Anterior cingulate cortex (tissue), 58 donors: ENCODE measurements around the gene E4F1.
"Not testable (repeated sequence)": the region's sequence is repeated elsewhere in the genome, so short reads cannot be mapped to it uniquely, and the experiment has no call there.

Experiments used
- DNase-seq, 58 donors: peaks; one replicate each; lab custom pipeline; 2025; lab: John Stamatoyannopoulos, UW

The E4F1 gene

DNA sequence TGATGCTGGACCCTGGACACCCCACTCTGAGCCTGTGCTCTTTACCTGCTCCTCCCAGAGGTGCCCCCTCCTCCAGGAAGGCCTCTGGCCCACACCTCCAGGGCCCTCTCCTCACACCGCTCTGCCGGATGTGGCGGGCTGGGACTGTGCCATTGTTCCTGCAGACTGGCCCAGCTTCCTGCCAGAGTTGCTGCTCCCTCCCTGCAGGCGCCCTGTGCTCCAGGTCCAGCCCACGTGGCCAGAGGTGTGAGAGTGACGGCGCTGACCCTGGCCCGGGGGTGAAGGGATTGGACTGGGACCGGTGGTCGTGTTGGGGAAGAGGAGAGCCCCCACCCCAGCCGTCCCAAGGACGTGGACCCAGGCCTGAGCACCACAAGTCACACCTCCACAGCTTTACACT lies 5.7 kb downstream of the E4F1 start:
- DNase-seq: no peak

- DNase-seq: no peak
Observed at GRCh38 chr16:2229632-2230250, 6.3 kb downstream of the E4F1 start.

GRCh38 chr16:2230376-2230775 lies 7.0 kb downstream of the E4F1 start:
- DNase-seq: no peak

GRCh38 chr16:2231016-2231931 lies 7.9 kb downstream of the E4F1 start:
- DNase-seq: no peak

- no peak for DNase-seq
Observed at GRCh38 chr16:2232094-2232990, 9.0 kb downstream of the E4F1 start.

GRCh38 chr16:2233046-2233775 lies 9.8 kb downstream of the E4F1 start:
- no peak for DNase-seq

GRCh38 chr16:2233872-2234812 lies 10.8 kb downstream of the E4F1 start:
- no peak for DNase-seq

DNA sequence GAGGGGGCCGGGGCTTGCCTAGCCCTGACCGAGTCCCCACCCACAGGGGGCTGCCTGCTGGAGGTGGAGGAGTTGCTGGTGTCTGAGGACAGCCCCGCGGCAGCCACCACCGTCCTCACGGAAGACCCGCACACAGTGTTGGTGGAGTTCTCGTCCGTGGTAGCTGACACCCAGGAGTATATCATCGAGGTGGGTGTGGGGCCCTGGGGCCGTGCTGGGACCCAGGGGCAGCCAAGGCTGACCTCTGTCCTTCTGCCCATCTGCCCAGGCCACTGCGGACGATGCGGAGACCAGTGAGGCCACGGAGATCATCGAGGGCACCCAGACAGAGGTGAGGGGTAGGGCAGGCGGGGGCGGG lies 11.4 kb downstream of the E4F1 start:
- DNase-seq: no peak

- no peak for DNase-seq
Observed at GRCh38 chr16:2235234-2235651, 11.9 kb downstream of the E4F1 start.

DNA sequence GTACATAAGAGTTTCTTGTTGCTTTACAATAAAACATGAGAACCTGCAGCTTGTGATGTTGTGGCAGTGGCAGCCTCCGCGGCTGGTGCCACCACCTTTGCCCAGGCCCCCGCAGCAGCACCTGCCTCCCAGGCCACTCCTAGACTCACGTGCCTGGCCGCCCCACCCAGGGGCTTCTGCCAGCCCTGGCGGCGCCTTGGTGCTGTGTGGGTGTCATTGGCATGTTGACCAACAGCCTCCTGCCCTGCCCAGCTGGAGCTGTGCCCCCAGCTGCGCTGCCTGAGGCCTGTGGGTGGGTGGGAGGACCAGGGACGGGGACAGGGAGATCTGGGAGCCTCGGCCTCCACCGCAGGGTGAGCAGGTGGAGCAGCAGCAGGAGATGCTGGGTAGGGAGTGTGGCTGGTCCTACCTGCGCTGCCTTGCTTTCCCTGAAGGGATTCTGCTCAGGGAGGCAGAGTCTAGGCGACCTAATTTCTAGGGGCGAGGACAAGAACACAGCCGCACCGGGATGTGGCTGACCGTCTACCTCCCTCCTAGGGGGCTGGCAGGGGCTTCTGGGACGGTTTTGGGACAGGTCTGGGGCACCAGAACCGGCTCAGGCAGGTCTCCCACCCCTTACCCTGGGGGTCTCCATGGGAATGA lies 12.4 kb downstream of the E4F1 start:
- no peak for DNase-seq

- DNase-seq: no peak
Observed at GRCh38 chr16:2236337-2237101, 13.1 kb downstream of the E4F1 start, which contains the start of gene DNASE1L2. DNASE1L2 (plus strand) TSS chr16:2236444; CDS start chr16:2236817, 373 bp downstream.

DNA sequence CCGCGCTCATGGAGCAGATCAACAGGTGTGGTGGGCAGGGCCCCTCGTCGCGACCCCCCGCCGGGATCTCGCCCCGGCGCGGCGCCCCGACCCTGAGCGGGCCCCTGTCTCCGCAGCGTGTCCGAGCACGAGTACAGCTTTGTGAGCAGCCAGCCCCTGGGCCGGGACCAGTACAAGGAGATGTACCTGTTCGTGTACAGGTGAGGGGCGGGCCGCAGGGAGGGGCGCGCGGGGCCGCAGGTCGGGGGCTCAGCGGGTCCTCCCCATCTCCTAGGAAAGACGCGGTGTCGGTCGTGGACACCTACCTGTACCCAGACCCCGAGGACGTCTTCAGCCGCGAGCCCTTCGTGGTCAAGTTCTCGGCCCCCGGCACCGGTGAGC lies 13.7 kb downstream of the E4F1 start:
- DNase-seq: no peak

DNA sequence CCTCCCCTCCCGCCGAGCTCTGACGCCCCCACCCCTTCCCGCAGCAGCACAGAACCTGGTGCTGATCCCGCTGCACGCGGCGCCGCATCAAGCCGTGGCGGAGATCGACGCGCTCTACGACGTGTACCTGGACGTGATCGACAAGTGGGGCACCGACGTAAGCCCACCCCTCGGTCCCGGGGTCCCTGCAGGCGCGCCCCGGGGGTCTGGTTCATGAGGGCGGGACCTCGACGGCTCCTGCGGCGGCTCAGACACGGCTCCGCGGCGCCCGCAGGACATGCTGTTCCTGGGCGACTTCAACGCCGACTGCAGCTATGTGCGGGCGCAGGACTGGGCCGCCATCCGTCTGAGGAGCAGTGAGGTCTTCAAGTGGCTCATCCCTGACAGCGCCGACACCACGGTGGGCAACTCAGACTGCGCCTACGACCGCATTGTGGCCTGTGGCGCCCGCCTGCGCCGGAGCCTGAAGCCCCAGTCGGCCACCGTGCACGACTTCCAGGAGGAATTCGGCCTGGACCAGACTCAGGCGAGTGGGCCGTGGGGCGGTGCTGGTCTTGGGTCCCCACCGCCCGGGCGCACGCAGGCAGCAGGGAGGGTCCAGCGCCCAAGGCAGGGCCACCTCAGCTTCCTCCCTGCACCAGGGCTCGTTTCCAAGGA lies 14.2 kb downstream of the E4F1 start:
- no peak for DNase-seq

DNA sequence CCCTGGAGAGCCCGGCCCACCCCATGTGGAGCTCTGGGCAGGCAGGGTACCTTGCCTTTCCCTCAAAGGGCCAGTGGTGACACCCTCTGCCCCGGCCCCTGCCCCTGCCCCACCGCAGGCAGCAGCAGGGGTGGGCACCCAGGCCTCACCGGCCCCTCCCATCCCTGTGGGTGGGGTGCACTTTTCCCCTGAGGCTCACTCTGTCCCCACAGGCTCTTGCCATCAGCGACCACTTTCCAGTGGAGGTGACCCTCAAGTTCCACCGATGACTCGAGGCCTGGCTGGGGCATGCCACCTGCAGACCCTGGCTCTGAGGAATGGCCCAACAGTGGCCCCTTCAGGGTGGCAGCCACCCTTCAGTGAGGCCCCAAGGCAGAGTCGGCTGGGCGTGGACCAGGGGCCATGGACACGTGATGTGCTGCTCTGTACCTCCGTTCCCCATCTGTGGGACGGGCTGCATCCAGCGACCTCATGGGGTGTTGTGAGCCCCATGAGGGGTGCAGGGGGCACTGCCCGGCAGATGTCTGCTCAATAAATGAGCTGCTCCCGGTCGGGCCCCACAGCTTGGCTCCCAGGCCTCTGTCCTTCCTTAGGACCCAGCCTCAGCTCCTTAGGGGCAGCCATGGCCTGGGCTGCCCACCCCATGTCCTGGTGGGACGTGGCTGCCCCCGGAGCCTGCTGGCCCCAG lies 14.9 kb downstream of the E4F1 start:
- DNase-seq: no peak

- no peak for DNase-seq
Observed at GRCh38 chr16:2238838-2239675, 15.7 kb downstream of the E4F1 start.

DNA sequence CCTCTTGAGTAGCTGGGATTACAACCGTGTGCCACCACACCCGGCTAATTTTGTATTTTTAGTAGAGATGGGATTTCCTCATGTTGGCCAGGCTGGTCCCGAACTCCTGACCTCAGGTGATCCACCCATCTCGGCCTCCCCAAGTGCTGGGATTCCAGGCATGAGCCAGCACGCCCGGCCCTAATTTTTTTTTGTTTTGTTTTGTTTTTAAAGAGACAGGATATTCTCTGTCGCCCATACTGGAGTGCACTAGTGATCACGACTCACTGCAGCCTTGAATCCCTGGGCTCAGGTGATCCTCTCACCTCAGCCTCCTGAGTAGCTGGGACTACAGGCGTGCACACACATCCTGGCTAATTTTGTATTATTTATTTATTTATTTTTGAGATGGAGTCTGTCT lies 16.9 kb downstream of the E4F1 start:
- DNase-seq: not testable (repeated sequence)
